Mesenchymal stem cell (in vitro differentiated cells and primary cell): Measurements from ENCODE around the gene PARN.
"Not testable (repeated sequence)": the region's sequence is repeated elsewhere in the genome, so short reads cannot be mapped to it uniquely, and the experiment has no call there.

Experiments
- DNase-seq: peaks from one replicate; pipeline ENCODE4 v3.0.0-alpha.2; 2013
- H2AFZ ChIP-seq: one replicate; pipeline ENCODE4 v1.6.1; 2013; ENCODE audit warnings: low read depth, mild to moderate bottlenecking, control low read depth, inconsistent platforms, low read length, moderate library complexity
- H2AK5ac ChIP-seq: 2 replicates; pipeline ENCODE4 v1.6.1; 2013; ENCODE audit warnings: low read length, moderate library complexity, mild to moderate bottlenecking, inconsistent platforms; ENCODE audit not compliant: severe bottlenecking
- H2BK120ac ChIP-seq: one replicate; pipeline ENCODE4 v1.6.1; 2013; ENCODE audit warnings: low read depth, mild to moderate bottlenecking, inconsistent platforms, low read length, moderate library complexity
- H2BK12ac ChIP-seq, 2 experiments: one replicate each; pipeline ENCODE4 v1.6.1; 2013; ENCODE audit warnings: inconsistent platforms in 2 of 2, low read length in 2 of 2, mild to moderate bottlenecking in 2 of 2, moderate library complexity in 2 of 2, control low read depth in 1 of 2
- H2BK15ac ChIP-seq: one replicate; pipeline ENCODE4 v1.6.1; 2013; ENCODE audit warnings: mild to moderate bottlenecking, low read depth, inconsistent platforms; ENCODE audit not compliant: poor library complexity, severe bottlenecking
- H2BK5ac ChIP-seq: 2 replicates; pipeline ENCODE4 v1.6.1; 2013; ENCODE audit warnings: low read depth, mild to moderate bottlenecking, low read length, control low read depth, inconsistent platforms; ENCODE audit not compliant: poor library complexity, severe bottlenecking
- H3K14ac ChIP-seq, 2 experiments: one replicate each; pipeline ENCODE4 v1.6.1; 2013; ENCODE audit warnings: inconsistent platforms in 2 of 2, low read length in 2 of 2, control low read depth in 1 of 2, mild to moderate bottlenecking in 1 of 2, moderate library complexity in 1 of 2
- H3K18ac ChIP-seq, 2 experiments: one replicate each; pipeline ENCODE4 v1.6.1; 2013; ENCODE audit warnings: inconsistent platforms in 2 of 2, low read length in 2 of 2, control low read depth in 1 of 2, low read depth in 1 of 2, mild to moderate bottlenecking in 1 of 2
- H3K23ac ChIP-seq, 2 experiments: one replicate each; pipeline ENCODE4 v1.6.1; 2013; ENCODE audit warnings: inconsistent platforms in 2 of 2, low read length in 2 of 2, mild to moderate bottlenecking in 2 of 2, moderate library complexity in 2 of 2, control low read depth in 1 of 2
- H3K27ac ChIP-seq: 2 replicates; pipeline ENCODE4 v1.5.1; 2013; ENCODE audit warnings: mild to moderate bottlenecking, moderate library complexity, low read length, control low read depth, inconsistent platforms; ENCODE audit not compliant: poor library complexity, severe bottlenecking
- H3K27me3 ChIP-seq, 2 experiments: 2 replicates each; pipeline versions ENCODE4 v1.6.1 to v1.7.0; 2013; ENCODE audit warnings: low read length in 2 of 2, mild to moderate bottlenecking in 2 of 2, moderate library complexity in 2 of 2, control low read depth in 1 of 2, inconsistent platforms in 1 of 2; ENCODE audit not compliant: control insufficient read depth in 1 of 2, insufficient read depth in 1 of 2
- H3K36me3 ChIP-seq, 2 experiments: 2 replicates each; pipeline versions ENCODE4 v1.6.1 to v1.7.0; 2013; ENCODE audit warnings: low read length in 2 of 2, control low read depth in 1 of 2, inconsistent platforms in 1 of 2, low read depth in 1 of 2, mild to moderate bottlenecking in 1 of 2; ENCODE audit not compliant: insufficient read depth in 2 of 2, control insufficient read depth in 1 of 2
- H3K4ac ChIP-seq, 2 experiments: one replicate each; pipeline ENCODE4 v1.6.1; 2013; ENCODE audit warnings: inconsistent platforms in 2 of 2, low read length in 2 of 2, mild to moderate bottlenecking in 2 of 2, moderate library complexity in 2 of 2, control low read depth in 1 of 2, low read depth in 1 of 2
- H3K4me1 ChIP-seq: 2 replicates; pipeline ENCODE4 v1.6.1; 2013; ENCODE audit warnings: low read depth, low read length, control low read depth; ENCODE audit not compliant: control insufficient read depth, insufficient read depth
- H3K4me2 ChIP-seq: 2 replicates; pipeline ENCODE4 v1.6.1; 2013; ENCODE audit warnings: low read length, mild to moderate bottlenecking, inconsistent platforms; ENCODE audit not compliant: poor library complexity, severe bottlenecking
- H3K4me3 ChIP-seq, 2 experiments: 2 replicates each; pipeline versions ENCODE4 v1.5.1 to v1.7.0; 2013; ENCODE audit warnings: low read length in 2 of 2, mild to moderate bottlenecking in 2 of 2, control low read depth in 1 of 2, low read depth in 1 of 2; ENCODE audit not compliant: insufficient read depth in 1 of 2
- H3K79me1 ChIP-seq: replicated peaks from 2 replicates; pipeline ENCODE4 v1.6.1; 2013; ENCODE audit warnings: mild to moderate bottlenecking, control low read depth, low read length, inconsistent platforms; ENCODE audit not compliant: poor library complexity, severe bottlenecking
- H3K9ac ChIP-seq: 2 replicates; pipeline ENCODE4 v1.7.0; 2013; ENCODE audit warnings: mild to moderate bottlenecking, low read length, moderate library complexity
- H3K9me3 ChIP-seq: 2 replicates; pipeline ENCODE4 v1.7.0; 2013; ENCODE audit warnings: mild to moderate bottlenecking, low read length; ENCODE audit not compliant: control insufficient read depth
- H4K8ac ChIP-seq: one replicate; pipeline ENCODE4 v1.6.1; 2013; ENCODE audit warnings: inconsistent platforms, mild to moderate bottlenecking, low read length, moderate library complexity
- H4K91ac ChIP-seq: one replicate; pipeline ENCODE4 v1.6.1; 2013; ENCODE audit warnings: mild to moderate bottlenecking, low read length, inconsistent platforms
- WGBS: methylation state at CpG from one replicate; pipeline ENCODE4 v1.1.7; 2013; ENCODE audit warnings: mixed read lengths; 5-methylcytosine and 5-hydroxymethylcytosine counted together

PARN gene

DNA sequence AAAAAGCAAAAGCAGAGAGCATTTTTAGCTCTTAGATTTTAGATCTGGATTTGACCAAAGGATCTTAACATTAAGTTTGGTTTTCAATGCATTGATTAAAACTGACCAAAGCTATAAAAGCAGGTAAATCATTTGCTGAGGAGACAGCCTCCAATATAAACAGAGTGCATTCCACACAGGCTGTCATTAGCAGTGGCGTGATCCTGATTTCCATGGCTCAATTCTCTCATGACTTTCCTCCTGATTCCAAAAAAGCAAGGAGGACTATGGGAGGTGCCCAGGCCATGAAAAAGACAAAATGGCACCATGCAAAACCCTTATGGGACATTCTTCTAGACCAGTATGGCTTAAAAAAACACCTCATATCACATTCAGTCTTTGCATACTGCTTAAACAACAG is 53.5 kb downstream of the PARN start:
- no peak overlapping the region for H3K9ac ChIP-seq
- H2AFZ ChIP-seq = no peak overlapping the region
- H2BK15ac ChIP-seq = no peak overlapping the region
- H3K14ac ChIP-seq = no peak overlapping the region
- H3K4me1 ChIP-seq = no peaks in the 10 kb centered on the region
- H3K27me3 ChIP-seq = no peaks in the 10 kb centered on the region
- DNase-seq = no peak
- WGBS = 98% methylated on average over 1 of the region's 1 CpG
- H3K27ac ChIP-seq = no peak overlapping the region
- H3K23ac ChIP-seq = no peak overlapping the region
- H3K4ac ChIP-seq = no peak overlapping the region
- H3K79me1 ChIP-seq = no peaks in the 10 kb centered on the region
- H3K9me3 ChIP-seq = no peaks in the 10 kb centered on the region
- peaks cover 30 to 81% of the 10 kb centered on the region in 2 experiments for H3K36me3 ChIP-seq
- no peak overlapping the region for H2BK5ac ChIP-seq
- H2BK12ac ChIP-seq = no peak overlapping the region
- no peak overlapping the region for H3K4me3 ChIP-seq
- no peak overlapping the region for H3K18ac ChIP-seq
- no peak overlapping the region for H2AK5ac ChIP-seq
- H4K8ac ChIP-seq = no peak overlapping the region
- no peak overlapping the region for H4K91ac ChIP-seq
- no peak overlapping the region for H3K4me2 ChIP-seq
- H2BK120ac ChIP-seq = no peak overlapping the region

DNA sequence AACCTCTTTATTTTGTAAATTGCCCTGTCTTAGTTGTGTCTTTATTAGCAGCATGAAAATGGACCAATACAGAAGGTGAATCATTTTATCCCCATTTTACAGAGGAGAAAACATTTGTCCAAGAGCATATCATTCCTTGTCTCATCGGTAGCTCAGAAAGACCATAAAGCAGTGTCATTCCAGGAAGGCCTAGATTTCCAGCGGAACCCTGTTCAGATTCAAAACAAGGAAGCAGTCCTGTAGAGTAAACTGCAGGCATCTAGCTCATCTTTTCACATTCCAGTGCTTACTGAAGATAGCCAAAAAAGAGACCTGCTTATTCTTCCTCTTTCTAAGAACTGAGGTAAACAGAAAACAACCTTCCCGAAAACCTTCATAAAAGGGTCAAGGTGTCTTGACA is 54.0 kb downstream of the PARN start:
- Histone ChIP-seq H2BK12ac (no peak overlapping the region), H3K9ac (no peak overlapping the region), H3K27me3 (no peaks in the 10 kb centered on the region), H4K91ac (no peak overlapping the region), H2BK120ac (no peak overlapping the region), H2BK5ac (no peak overlapping the region), H3K79me1 (no peaks in the 10 kb centered on the region), H2BK15ac (no peak overlapping the region), H2AFZ (no peak overlapping the region), H4K8ac (no peak overlapping the region), H3K14ac (no peak overlapping the region), H3K23ac (no peak overlapping the region), H3K36me3 (peaks cover 27 to 76% of the 10 kb centered on the region in 2 experiments), H3K4me1 (no peaks in the 10 kb centered on the region), H3K18ac (no peak overlapping the region), H3K4me3 (no peak overlapping the region), H3K4me2 (no peak overlapping the region), H3K9me3 (no peaks in the 10 kb centered on the region), H3K27ac (no peak overlapping the region), H3K4ac (no peak overlapping the region), H2AK5ac (no peak overlapping the region)
- 97% methylated on average over 3 of the region's 3 CpGs for WGBS
- DNase-seq = no peak

DNA sequence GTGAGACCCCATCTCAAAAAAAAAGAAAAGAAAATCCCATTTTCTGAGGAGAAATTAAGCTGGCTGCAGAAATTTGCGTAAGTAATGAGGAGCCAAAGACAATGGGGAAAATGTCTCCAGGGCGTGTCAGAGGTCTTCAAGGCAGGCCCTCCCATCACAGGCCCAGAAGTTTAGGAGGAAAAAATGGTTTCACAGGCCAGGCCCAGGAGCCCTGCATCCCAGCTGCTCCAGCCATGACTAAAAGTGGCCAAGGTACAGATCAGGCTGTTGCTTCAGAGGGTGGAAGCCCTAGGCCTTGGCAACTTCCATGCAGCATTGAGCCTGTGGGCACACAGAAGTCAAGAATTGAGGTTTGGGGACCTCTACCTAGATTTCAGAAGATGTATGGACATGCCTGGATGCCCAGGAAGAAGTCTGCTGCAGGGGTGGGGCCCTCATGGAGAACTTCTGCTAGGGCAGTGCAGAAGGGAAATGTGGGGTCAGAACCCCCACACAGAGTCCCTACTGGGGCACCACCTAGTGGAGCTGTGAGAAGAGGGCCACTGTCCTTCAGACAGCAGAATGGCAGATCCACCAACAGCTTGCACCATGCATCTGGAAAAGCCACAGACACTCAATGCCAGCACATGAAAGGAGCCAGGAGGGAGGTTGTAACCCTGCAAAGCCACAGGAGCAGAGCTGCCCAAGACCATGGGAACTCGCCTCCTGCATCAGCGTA is 55.2 kb downstream of the PARN start:
- WGBS = 98% methylated on average over 4 of the region's 4 CpGs
- DNase-seq, H2BK15ac ChIP-seq, H3K9ac ChIP-seq, H2AFZ ChIP-seq, H2BK12ac ChIP-seq, H3K23ac ChIP-seq, H2BK5ac ChIP-seq, H3K79me1 ChIP-seq, H3K4me1 ChIP-seq, H4K91ac ChIP-seq, H3K4ac ChIP-seq, H3K9me3 ChIP-seq, H3K18ac ChIP-seq, H3K4me2 ChIP-seq, H2AK5ac ChIP-seq, H3K14ac ChIP-seq, H4K8ac ChIP-seq, H3K4me3 ChIP-seq, H3K27ac ChIP-seq, H2BK120ac ChIP-seq, H3K27me3 ChIP-seq: not testable (repeated sequence)
- H3K36me3 ChIP-seq = peaks cover 25 to 66% of the 10 kb centered on the region in 2 experiments

DNA sequence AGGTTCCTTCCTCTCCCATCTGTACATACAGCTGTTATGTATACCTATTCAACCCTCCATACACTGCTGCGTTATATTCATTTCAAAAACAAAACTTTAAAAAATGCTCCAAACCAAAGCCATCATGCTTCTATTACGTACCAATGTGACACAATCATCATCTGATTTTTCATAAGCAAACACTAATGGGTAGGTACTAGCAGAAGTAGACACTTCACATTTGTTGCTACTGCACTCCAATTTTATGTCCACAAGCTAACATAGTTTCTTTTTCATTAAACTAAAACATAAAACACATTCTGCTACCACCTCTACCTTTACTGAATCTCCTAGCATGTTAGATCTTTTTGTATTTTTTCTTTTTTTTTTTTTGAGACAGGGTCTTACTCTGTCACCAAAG is 57.5 kb downstream of the PARN start:
- no peaks in the 10 kb centered on the region for H3K27me3 ChIP-seq
- H3K23ac ChIP-seq = no peak overlapping the region
- no peak for DNase-seq
- H2BK5ac ChIP-seq = no peak overlapping the region
- H3K18ac ChIP-seq = no peak overlapping the region
- no peak overlapping the region for H3K4me3 ChIP-seq
- no peak overlapping the region for H2AFZ ChIP-seq
- no peak overlapping the region for H2BK12ac ChIP-seq
- H3K4ac ChIP-seq = no peak overlapping the region
- H2BK15ac ChIP-seq = no peak overlapping the region
- no peak overlapping the region for H3K14ac ChIP-seq
- H3K27ac ChIP-seq = no peak overlapping the region
- H4K91ac ChIP-seq = no peak overlapping the region
- no peak overlapping the region for H3K4me2 ChIP-seq
- peaks cover 23 to 59% of the 10 kb centered on the region in 2 experiments for H3K36me3 ChIP-seq
- H3K9ac ChIP-seq = no peak overlapping the region
- no peak overlapping the region for H2BK120ac ChIP-seq
- H4K8ac ChIP-seq = no peak overlapping the region
- no peaks in the 10 kb centered on the region for H3K4me1 ChIP-seq
- peaks cover 1% of the 10 kb centered on the region for H3K79me1 ChIP-seq
- WGBS = 95% methylated on average over 2 of the region's 2 CpGs
- H3K9me3 ChIP-seq = no peaks in the 10 kb centered on the region
- no peak overlapping the region for H2AK5ac ChIP-seq
